ENCODE data around the gene DENND5A.
"Not testable (repeated sequence)": the region's sequence is repeated elsewhere in the genome, so short reads cannot be mapped to it uniquely, and the experiment has no call there.

Gene DENND5A

DNA sequence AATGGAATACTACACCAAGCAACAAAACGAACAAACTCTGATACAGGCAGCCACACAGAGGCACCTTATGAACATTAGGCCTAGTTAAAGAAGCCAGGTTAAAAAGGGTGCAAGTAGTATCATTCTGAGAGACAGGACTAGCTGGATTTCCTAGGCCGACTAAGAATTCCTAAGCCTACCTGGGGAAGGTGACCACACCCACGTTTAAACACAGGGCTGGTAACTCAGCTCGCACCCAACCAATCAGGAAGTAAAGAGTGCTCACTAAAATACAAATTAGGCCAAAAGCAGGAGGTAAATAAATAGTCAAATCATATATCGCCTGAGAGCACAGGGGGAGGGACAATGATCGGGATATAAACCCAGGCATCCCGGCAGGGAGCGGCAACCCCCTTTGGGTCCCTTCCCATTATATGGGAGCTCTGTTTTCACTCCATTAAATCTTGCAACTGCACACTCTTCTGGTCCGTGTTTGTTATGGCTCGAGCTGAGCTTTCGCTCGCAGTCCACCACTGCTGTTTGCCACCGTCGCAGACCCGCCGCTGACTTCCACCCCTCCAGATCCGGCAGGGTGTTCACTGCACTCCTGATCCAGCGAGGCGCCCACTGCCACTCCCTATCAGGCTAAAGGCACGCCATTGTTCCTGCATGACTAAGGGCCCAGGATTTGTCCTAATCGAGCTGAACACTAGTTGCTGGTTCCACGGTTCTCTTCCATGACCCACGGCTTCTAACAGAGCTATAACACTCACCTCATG lies 167.8 kb downstream of the DENND5A start:
- not testable (repeated sequence) for DNase-seq (ENCODE audit: low read depth, low spot score)

DNA sequence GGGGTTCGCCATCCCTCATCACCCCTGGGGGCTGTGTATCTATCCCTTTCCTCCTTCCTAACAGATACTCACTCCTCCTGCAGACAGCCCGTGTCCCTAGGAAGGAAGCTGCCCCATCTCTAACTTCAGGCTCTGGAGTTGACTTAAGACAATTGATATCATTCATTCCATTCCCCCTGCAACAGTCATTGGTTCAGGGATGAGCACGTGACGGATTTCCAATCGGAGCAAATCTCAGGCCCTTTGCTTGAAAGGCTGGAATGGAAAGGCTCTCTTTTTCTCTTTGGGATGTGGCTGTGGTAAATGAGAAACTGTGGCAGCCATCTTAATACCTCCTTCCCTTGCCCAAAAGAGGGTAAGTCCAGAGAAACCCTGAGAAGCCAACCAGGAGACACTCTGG lies 168.7 kb downstream of the DENND5A start:
- DNase-seq (ENCODE audit: low read depth, low spot score) = no peak

- DNase-seq (ENCODE audit: low read depth, low spot score) = no peak
Measured at GRCh38 chr11:9095421-9095820, 169.7 kb downstream of the DENND5A start.

- DNase-seq (ENCODE audit: low read depth, low spot score) = no peak
Measured at GRCh38 chr11:9094420-9094819, 170.7 kb downstream of the DENND5A start.

GRCh38 chr11:9092853-9093778 lies 172.0 kb downstream of the DENND5A start:
- no peak for DNase-seq (ENCODE audit: low read depth, low spot score)

GRCh38 chr11:9092072-9092471 lies 173.1 kb downstream of the DENND5A start:
- DNase-seq (ENCODE audit: low read depth, low spot score) = no peak

GRCh38 chr11:9091044-9091922 lies 173.9 kb downstream of the DENND5A start, which contains the start of gene SCUBE2:
TSS of gene SCUBE2 (minus strand) at chr11:9091599. CDS start at chr11:9091528, 71 bp downstream.
- DNase-seq (ENCODE audit: low read depth, low spot score) = no peak

GRCh38 chr11:9090488-9091043 lies 174.6 kb downstream of the DENND5A start:
- DNase-seq (ENCODE audit: low read depth, low spot score) = no peak

DNA sequence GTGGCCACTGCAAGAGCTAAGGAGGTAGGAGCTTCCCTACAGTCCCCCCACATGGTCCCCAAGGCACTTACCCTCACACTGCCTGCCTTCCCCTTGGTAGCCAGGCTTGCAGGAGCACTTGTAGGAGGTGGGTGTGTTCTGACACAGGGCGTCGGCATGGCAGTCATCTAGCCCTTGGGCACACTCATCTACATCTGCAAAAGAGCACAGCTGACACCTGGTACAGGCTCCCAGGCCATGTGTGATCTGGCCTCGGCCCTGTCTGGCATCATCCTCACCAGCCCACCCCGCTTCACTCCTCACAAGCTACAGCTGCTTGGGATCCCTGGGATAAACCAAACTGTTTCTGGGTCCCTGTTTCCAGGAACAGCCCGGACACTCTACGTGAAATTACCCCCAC lies 175.5 kb downstream of the DENND5A start:
- no peak for DNase-seq (ENCODE audit: low read depth, low spot score)

DNA sequence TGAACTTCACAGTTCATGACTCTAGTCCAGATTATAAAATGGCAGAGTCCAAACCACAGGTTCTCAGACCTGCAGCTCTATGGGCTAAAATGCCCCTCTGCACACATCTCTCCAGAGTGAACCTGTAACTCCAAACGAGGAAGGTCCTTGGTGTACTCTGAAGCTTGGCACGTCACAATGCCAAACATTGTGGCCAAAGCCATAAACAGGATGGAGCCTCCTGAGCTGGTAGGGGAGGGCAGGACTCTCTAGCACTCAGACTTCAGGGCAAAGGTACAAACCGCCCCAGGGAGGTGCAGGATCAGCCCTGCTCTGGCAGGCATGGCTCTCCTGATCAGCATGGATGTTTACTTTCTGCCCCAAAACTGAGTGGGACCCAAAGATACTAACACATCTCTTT lies 176.1 kb downstream of the DENND5A start:
- DNase-seq (ENCODE audit: low read depth, low spot score) = no peak

All from activated CD4-positive, CD25-positive, alpha-beta regulatory T cell treated with anti-CD3 and anti-CD28 coated beads, Interleukin-2, amount 50 U/mL, for 16 hours (primary cell).